HuH-7 (cell line): ENCODE results near the gene INPP4B.
"Not testable (repeated sequence)": the region's sequence is repeated elsewhere in the genome, so short reads cannot be mapped to it uniquely, and the experiment has no call there.

Experiments used
- DNase-seq: peaks from one replicate; pipeline ENCODE4 v3.0.0; 2011; ENCODE audit warnings: low spot score

The INPP4B gene

GRCh38 chr4:142539796-142540482, 306.2 kb downstream of the INPP4B start:
- no peak for DNase-seq

- DNase-seq = no peak
Observed at GRCh38 chr4:142535009-142535408, 311.1 kb downstream of the INPP4B start.

GRCh38 chr4:142532054-142532453, 314.0 kb downstream of the INPP4B start:
- no peak for DNase-seq

- no peak for DNase-seq
Observed at GRCh38 chr4:142530728-142531127, 315.4 kb downstream of the INPP4B start.

GRCh38 chr4:142528433-142528832, 317.7 kb downstream of the INPP4B start:
- no peak for DNase-seq

- no peak for DNase-seq
Observed at GRCh38 chr4:142523111-142523510, 323.0 kb downstream of the INPP4B start.

GRCh38 chr4:142519342-142519741, 326.8 kb downstream of the INPP4B start:
- DNase-seq = no peak

GRCh38 chr4:142516686-142517526, 329.2 kb downstream of the INPP4B start:
- no peak for DNase-seq

GRCh38 chr4:142512161-142512560, 333.9 kb downstream of the INPP4B start:
- DNase-seq = no peak

GRCh38 chr4:142509881-142510280, 336.2 kb downstream of the INPP4B start:
- DNase-seq = no peak

GRCh38 chr4:142509381-142509780, 336.7 kb downstream of the INPP4B start:
- not testable (repeated sequence) for DNase-seq

GRCh38 chr4:142500966-142501365, 345.1 kb downstream of the INPP4B start:
- DNase-seq = no peak

- DNase-seq = no peak
Observed at GRCh38 chr4:142497606-142498005, 348.5 kb downstream of the INPP4B start.

GRCh38 chr4:142493255-142494110, 352.6 kb downstream of the INPP4B start:
- DNase-seq = no peak

GRCh38 chr4:142485452-142485851, 360.6 kb downstream of the INPP4B start:
- DNase-seq = no peak

- no peak for DNase-seq
Observed at GRCh38 chr4:142480244-142480643, 365.9 kb downstream of the INPP4B start.

- DNase-seq = no peak
Observed at GRCh38 chr4:142475663-142476062, 370.4 kb downstream of the INPP4B start.

- no peak for DNase-seq
Observed at GRCh38 chr4:142474398-142475087, 371.6 kb downstream of the INPP4B start.

GRCh38 chr4:142473960-142474338, 372.2 kb downstream of the INPP4B start:
- DNase-seq = no peak

- DNase-seq = no peak
Observed at GRCh38 chr4:142473218-142473959, 372.7 kb downstream of the INPP4B start.

- no peak for DNase-seq
Observed at GRCh38 chr4:142467088-142467487, 379.0 kb downstream of the INPP4B start.
